PC-9 (cell line): ENCODE measurements around the gene SLC35F3. TPM values are rescaled to one million over a fixed set of nuclear protein-coding genes. Genes with fewer than 3 reads are reported as not detected.
A peak's percentile ranks its signal among the peaks of the same experiment; 100 is the strongest.

ENCODE experiments used
- BruUV-seq: library from RNA; stranded (reverse); fragments of 400-500 nt; replicated peaks from 2 replicates; lab custom pipeline; 2021; lab: Mats Ljungman, UMichigan
- CTCF ChIA-PET: fragments of 300-600 bp; sonication (Branson Sonifier 250); formaldehyde crosslinking; loops from one replicate; lab custom pipeline; 2022; ENCODE audit warnings: antibody characterized with exemption; lab: Charles Lee
- POLR2A ChIA-PET: fragments of 300-600 bp; sonication (Branson Sonifier 250); formaldehyde crosslinking; loops from one replicate; lab custom pipeline; 2022; ENCODE audit warnings: antibody characterized with exemption; ENCODE audit not compliant: unreplicated experiment; lab: Charles Lee
- DNase-seq, 2 experiments: peaks; one replicate each; pipeline versions ENCODE4 v3.0.0 to v3.0.0-alpha.2; 2015 to 2022; ENCODE audit warnings: mixed read lengths in 1 of 2
- H2AFZ ChIP-seq: fragments of 200-600 bp; sonication (generic); 2 replicates; pipeline ENCODE4 v1.8.1; 2017; ENCODE audit warnings: antibody characterized with exemption
- H3F3A ChIP-seq: fragments of 200-600 bp; sonication (generic); 2 replicates; pipeline ENCODE4 v1.8.1; 2017; ENCODE audit warnings: antibody characterized with exemption, mild to moderate bottlenecking, low read depth; ENCODE audit not compliant: insufficient read depth
- H3K27ac ChIP-seq: fragments of 200-600 bp; sonication (generic); 2 replicates; pipeline ENCODE4 v1.6.1; 2016; ENCODE audit warnings: mixed run types
- H3K27me3 ChIP-seq: fragments of 200-600 bp; sonication (generic); 2 replicates; pipeline ENCODE4 v1.6.1; 2016; ENCODE audit warnings: low read depth, mixed run types; ENCODE audit not compliant: insufficient read depth
- H3K36me3 ChIP-seq: fragments of 200-600 bp; sonication (generic); 2 replicates; pipeline ENCODE4 v1.6.1; 2016; ENCODE audit warnings: low read depth, mixed run types
- H3K4me1 ChIP-seq: fragments of 200-600 bp; sonication (generic); replicated peaks from 2 replicates; pipeline ENCODE4 v1.6.1; 2016; ENCODE audit warnings: mixed run types; ENCODE audit not compliant: insufficient read depth
- H3K4me2 ChIP-seq: fragments of 200-600 bp; sonication (generic); 2 replicates; pipeline ENCODE4 v1.6.1; 2017; ENCODE audit warnings: mixed run types
- H3K4me3 ChIP-seq: fragments of 200-600 bp; sonication (generic); 2 replicates; pipeline ENCODE4 v1.6.1; 2016; ENCODE audit warnings: mixed run types
- H3K79me2 ChIP-seq: fragments of 200-600 bp; sonication (generic); 2 replicates; pipeline ENCODE4 v1.6.1; 2017; ENCODE audit warnings: low read depth, mixed run types
- H3K9me2 ChIP-seq: fragments of 200-600 bp; sonication (generic); 2 replicates; pipeline ENCODE4 v1.8.1; 2017; ENCODE audit warnings: mild to moderate bottlenecking; ENCODE audit not compliant: insufficient read depth
- H3K9me3 ChIP-seq: fragments of 200-600 bp; sonication (generic); 2 replicates; pipeline ENCODE4 v1.8.1; 2016; ENCODE audit warnings: low read depth; ENCODE audit not compliant: insufficient read depth
- H4K20me1 ChIP-seq: fragments of 200-600 bp; sonication (generic); 2 replicates; pipeline ENCODE4 v1.8.1; 2017; ENCODE audit not compliant: insufficient read depth
- CTCF ChIP-seq: fragments of 200-600 bp; sonication (generic); conservative IDR thresholded peaks from 2 replicates; pipeline ENCODE4 v1.6.1; 2017; ENCODE audit warnings: mixed run types, antibody characterized with exemption, mild to moderate bottlenecking, moderate library complexity
- EZH2 ChIP-seq: fragments of 200-600 bp; sonication (generic); IDR thresholded peaks from 2 replicates; pipeline ENCODE4 v1.8.0; 2017; ENCODE audit warnings: antibody characterized with exemption, low read depth
- intact Hi-C: fragments of 100-400 bp; cut with micrococcal nuclease; formaldehyde crosslinking; loops from one replicate; pipeline ENCODE4 v1.10.0; 2022; ENCODE audit not compliant: unreplicated experiment
- total RNA-seq: library from RNA; stranded (reverse); gene quantifications from 2 replicates; pipeline ENCODE4 v1.2.3, GENCODE V29; 2021

SLC35F3 gene
- total RNA-seq, 1 experiment from 2014 or later: 6.1 TPM

- Histone ChIP-seq H3K79me2 (no peaks in the 10 kb centered on the region), H3K4me1 (no peaks in the 10 kb centered on the region), H3K36me3 (no peaks in the 10 kb centered on the region), H3K4me2 (no peak overlapping the region), H4K20me1 (no peaks in the 10 kb centered on the region), H3K9me3 (peaks cover 17% of the 10 kb centered on the region), H3K27me3 (no peaks in the 10 kb centered on the region), H3K9me2 (no peaks in the 10 kb centered on the region), H3K4me3 (no peak overlapping the region), H3F3A (peaks cover 3% of the 10 kb centered on the region; the same call in 1 of the 2 replicates), H2AFZ (no peak overlapping the region), H3K27ac (no peak overlapping the region)
- no peak for TF ChIP-seq EZH2
- TF ChIP-seq CTCF: peak; percentile 83
- CTCF ChIA-PET: interaction anchor here (0.6 to 1.7 kb wide), 6 partner anchors 41 to 672 kb away, joined by 3 to 5 read pairs (median 3); partner anchors contain the start of gene SLC35F3
- POLR2A ChIA-PET: no interaction called here
- intact Hi-C loops: loop anchor here (1.0 to 10.0 kb wide), 6 partner anchors 159 to 701 kb away; partner anchors contain the start of gene KCNK1
- peak in 1 of 2 experiments; percentile 75 for DNase-seq
- BruUV-seq: no TSS peak
Measured at GRCh38 chr1:234065794-234066447, 161.4 kb downstream of the SLC35F3 start.

- Histone ChIP-seq H4K20me1 (no peaks in the 10 kb centered on the region), H3K27me3 (no peaks in the 10 kb centered on the region), H3F3A (no peaks in the 10 kb centered on the region), H2AFZ (no peak overlapping the region), H3K4me1 (no peaks in the 10 kb centered on the region), H3K27ac (no peak overlapping the region), H3K79me2 (no peaks in the 10 kb centered on the region), H3K9me3 (no peaks in the 10 kb centered on the region), H3K36me3 (no peaks in the 10 kb centered on the region), H3K4me2 (no peak overlapping the region), H3K9me2 (no peaks in the 10 kb centered on the region), H3K4me3 (no peak overlapping the region)
- BruUV-seq: no TSS peak
- intact Hi-C loops: loop anchor here (5.0 to 10.0 kb wide), 2 partner anchors 160 to 453 kb away; partner anchors contain the start of gene KCNK1
- CTCF ChIA-PET: interaction anchor here (0.6 to 0.8 kb wide), 2 partner anchors 304 to 627 kb away, joined by 3 to 5 read pairs; no protein-coding TSS in a partner anchor
- POLR2A ChIA-PET: no interaction called here
- DNase-seq: no peak
- TF ChIP-seq CTCF (no peak), EZH2 (no peak)
Measured at GRCh38 chr1:234067581-234068337, 163.3 kb downstream of the SLC35F3 start.

GRCh38 chr1:234069760-234070159 is 165.3 kb downstream of the SLC35F3 start:
- Histone ChIP-seq H3K4me2 (no peak overlapping the region), H3K27me3 (no peaks in the 10 kb centered on the region), H3K36me3 (no peaks in the 10 kb centered on the region), H3K27ac (no peak overlapping the region), H3K4me1 (no peaks in the 10 kb centered on the region), H2AFZ (no peak overlapping the region), H4K20me1 (no peaks in the 10 kb centered on the region), H3K9me3 (no peaks in the 10 kb centered on the region), H3K79me2 (no peaks in the 10 kb centered on the region), H3K4me3 (no peak overlapping the region), H3K9me2 (no peaks in the 10 kb centered on the region), H3F3A (no peaks in the 10 kb centered on the region)
- BruUV-seq: no TSS peak
- POLR2A ChIA-PET: no interaction called here
- CTCF ChIA-PET: interaction anchor here (0.6 kb wide), 1 partner anchor 284 kb away, joined by 10 read pairs; no protein-coding TSS in a partner anchor
- TF ChIP-seq EZH2 (no peak), CTCF (peak; percentile 61)
- peak in 1 of 2 experiments; percentile 11 for DNase-seq
- intact Hi-C loops: loop anchor here (5.0 to 10.0 kb wide), 3 partner anchors 162 to 767 kb away; partner anchors contain the start of gene KCNK1
